Mesenchymal stem cell (in vitro differentiated cells and primary cell): Measurements from ENCODE around the gene ZFAND2A.

Source experiments
- DNase-seq: peaks from one replicate; pipeline ENCODE4 v3.0.0-alpha.2; 2013
- H2AFZ ChIP-seq: one replicate; pipeline ENCODE4 v1.6.1; 2013; ENCODE audit warnings: low read depth, mild to moderate bottlenecking, control low read depth, inconsistent platforms, low read length, moderate library complexity
- H2AK5ac ChIP-seq: 2 replicates; pipeline ENCODE4 v1.6.1; 2013; ENCODE audit warnings: low read length, moderate library complexity, mild to moderate bottlenecking, inconsistent platforms; ENCODE audit not compliant: severe bottlenecking
- H2BK120ac ChIP-seq: one replicate; pipeline ENCODE4 v1.6.1; 2013; ENCODE audit warnings: low read depth, mild to moderate bottlenecking, inconsistent platforms, low read length, moderate library complexity
- H2BK12ac ChIP-seq, 2 experiments: one replicate each; pipeline ENCODE4 v1.6.1; 2013; ENCODE audit warnings: inconsistent platforms in 2 of 2, low read length in 2 of 2, mild to moderate bottlenecking in 2 of 2, moderate library complexity in 2 of 2, control low read depth in 1 of 2
- H2BK15ac ChIP-seq: one replicate; pipeline ENCODE4 v1.6.1; 2013; ENCODE audit warnings: mild to moderate bottlenecking, low read depth, inconsistent platforms; ENCODE audit not compliant: poor library complexity, severe bottlenecking
- H2BK5ac ChIP-seq: 2 replicates; pipeline ENCODE4 v1.6.1; 2013; ENCODE audit warnings: low read depth, mild to moderate bottlenecking, low read length, control low read depth, inconsistent platforms; ENCODE audit not compliant: poor library complexity, severe bottlenecking
- H3K14ac ChIP-seq, 2 experiments: one replicate each; pipeline ENCODE4 v1.6.1; 2013; ENCODE audit warnings: inconsistent platforms in 2 of 2, low read length in 2 of 2, control low read depth in 1 of 2, mild to moderate bottlenecking in 1 of 2, moderate library complexity in 1 of 2
- H3K18ac ChIP-seq, 2 experiments: one replicate each; pipeline ENCODE4 v1.6.1; 2013; ENCODE audit warnings: inconsistent platforms in 2 of 2, low read length in 2 of 2, control low read depth in 1 of 2, low read depth in 1 of 2, mild to moderate bottlenecking in 1 of 2
- H3K23ac ChIP-seq, 2 experiments: one replicate each; pipeline ENCODE4 v1.6.1; 2013; ENCODE audit warnings: inconsistent platforms in 2 of 2, low read length in 2 of 2, mild to moderate bottlenecking in 2 of 2, moderate library complexity in 2 of 2, control low read depth in 1 of 2
- H3K27ac ChIP-seq: 2 replicates; pipeline ENCODE4 v1.5.1; 2013; ENCODE audit warnings: mild to moderate bottlenecking, moderate library complexity, low read length, control low read depth, inconsistent platforms; ENCODE audit not compliant: poor library complexity, severe bottlenecking
- H3K27me3 ChIP-seq, 2 experiments: 2 replicates each; pipeline versions ENCODE4 v1.6.1 to v1.7.0; 2013; ENCODE audit warnings: low read length in 2 of 2, mild to moderate bottlenecking in 2 of 2, moderate library complexity in 2 of 2, control low read depth in 1 of 2, inconsistent platforms in 1 of 2; ENCODE audit not compliant: control insufficient read depth in 1 of 2, insufficient read depth in 1 of 2
- H3K36me3 ChIP-seq, 2 experiments: 2 replicates each; pipeline versions ENCODE4 v1.6.1 to v1.7.0; 2013; ENCODE audit warnings: low read length in 2 of 2, control low read depth in 1 of 2, inconsistent platforms in 1 of 2, low read depth in 1 of 2, mild to moderate bottlenecking in 1 of 2; ENCODE audit not compliant: insufficient read depth in 2 of 2, control insufficient read depth in 1 of 2
- H3K4ac ChIP-seq, 2 experiments: one replicate each; pipeline ENCODE4 v1.6.1; 2013; ENCODE audit warnings: inconsistent platforms in 2 of 2, low read length in 2 of 2, mild to moderate bottlenecking in 2 of 2, moderate library complexity in 2 of 2, control low read depth in 1 of 2, low read depth in 1 of 2
- H3K4me1 ChIP-seq: 2 replicates; pipeline ENCODE4 v1.6.1; 2013; ENCODE audit warnings: low read depth, low read length, control low read depth; ENCODE audit not compliant: control insufficient read depth, insufficient read depth
- H3K4me2 ChIP-seq: 2 replicates; pipeline ENCODE4 v1.6.1; 2013; ENCODE audit warnings: low read length, mild to moderate bottlenecking, inconsistent platforms; ENCODE audit not compliant: poor library complexity, severe bottlenecking
- H3K4me3 ChIP-seq, 2 experiments: 2 replicates each; pipeline versions ENCODE4 v1.5.1 to v1.7.0; 2013; ENCODE audit warnings: low read length in 2 of 2, mild to moderate bottlenecking in 2 of 2, control low read depth in 1 of 2, low read depth in 1 of 2; ENCODE audit not compliant: insufficient read depth in 1 of 2
- H3K79me1 ChIP-seq: replicated peaks from 2 replicates; pipeline ENCODE4 v1.6.1; 2013; ENCODE audit warnings: mild to moderate bottlenecking, control low read depth, low read length, inconsistent platforms; ENCODE audit not compliant: poor library complexity, severe bottlenecking
- H3K9ac ChIP-seq: 2 replicates; pipeline ENCODE4 v1.7.0; 2013; ENCODE audit warnings: mild to moderate bottlenecking, low read length, moderate library complexity
- H3K9me3 ChIP-seq: 2 replicates; pipeline ENCODE4 v1.7.0; 2013; ENCODE audit warnings: mild to moderate bottlenecking, low read length; ENCODE audit not compliant: control insufficient read depth
- H4K8ac ChIP-seq: one replicate; pipeline ENCODE4 v1.6.1; 2013; ENCODE audit warnings: inconsistent platforms, mild to moderate bottlenecking, low read length, moderate library complexity
- H4K91ac ChIP-seq: one replicate; pipeline ENCODE4 v1.6.1; 2013; ENCODE audit warnings: mild to moderate bottlenecking, low read length, inconsistent platforms
- WGBS: methylation state at CpG from one replicate; pipeline ENCODE4 v1.1.7; 2013; ENCODE audit warnings: mixed read lengths; 5-methylcytosine and 5-hydroxymethylcytosine counted together

ZFAND2A gene

GRCh38 chr7:1141651-1142050, 18.3 kb downstream of the ZFAND2A start:
- Histone ChIP-seq H3K27ac (no peak overlapping the region), H4K8ac (no peak overlapping the region), H2BK15ac (no peak overlapping the region), H2AFZ (no peak overlapping the region), H3K27me3 (no peaks in the 10 kb centered on the region), H2AK5ac (no peak overlapping the region), H3K79me1 (peaks cover 12% of the 10 kb centered on the region), H2BK5ac (no peak overlapping the region), H3K4me2 (no peak overlapping the region), H3K9me3 (no peaks in the 10 kb centered on the region), H3K23ac (no peak overlapping the region), H3K4ac (no peak overlapping the region), H3K36me3 (peaks cover 0 to 4% of the 10 kb centered on the region in 2 experiments), H2BK120ac (no peak overlapping the region), H4K91ac (no peak overlapping the region), H2BK12ac (no peak overlapping the region), H3K4me1 (peaks cover 10% of the 10 kb centered on the region), H3K14ac (no peak overlapping the region), H3K18ac (no peak overlapping the region), H3K9ac (peak overlapping the region; percentile 37), H3K4me3 (no peak overlapping the region)
- WGBS, result 93% methylated on average over 6 of the region's 6 CpGs
- no peak for DNase-seq

- Histone ChIP-seq H3K4ac (no peak overlapping the region), H3K14ac (no peak overlapping the region), H4K91ac (no peak overlapping the region), H2AK5ac (no peak overlapping the region), H2AFZ (no peak overlapping the region), H2BK15ac (no peak overlapping the region), H3K4me1 (peaks cover 10% of the 10 kb centered on the region), H3K4me2 (no peak overlapping the region), H3K9me3 (no peaks in the 10 kb centered on the region), H2BK120ac (no peak overlapping the region), H3K9ac (no peak overlapping the region), H3K23ac (no peak overlapping the region), H3K18ac (no peak overlapping the region), H3K79me1 (peaks cover 13% of the 10 kb centered on the region), H3K36me3 (peaks cover 0 to 4% of the 10 kb centered on the region in 2 experiments), H3K27ac (no peak overlapping the region), H4K8ac (no peak overlapping the region), H2BK5ac (no peak overlapping the region), H3K4me3 (no peak overlapping the region), H3K27me3 (no peaks in the 10 kb centered on the region), H2BK12ac (no peak overlapping the region)
- no peak for DNase-seq
- 95% methylated on average over 3 of the region's 4 CpGs for WGBS
Measured at GRCh38 chr7:1140476-1141104, 19.4 kb downstream of the ZFAND2A start.

- DNase-seq, result no peak
- 13% methylated on average over 33 of the region's 51 CpGs for WGBS
- Histone ChIP-seq H3K23ac (peak overlapping the region in 1 of 2 experiments; percentile 83), H3K9me3 (no peaks in the 10 kb centered on the region), H2BK120ac (no peak overlapping the region), H3K18ac (peak overlapping the region in 1 of 2 experiments; percentile 82), H3K9ac (peak overlapping the region; percentile 94), H3K4me1 (peaks cover 10% of the 10 kb centered on the region), H2AFZ (peak overlapping the region; percentile 91), H3K27ac (no peak overlapping the region), H3K36me3 (no peaks in the 10 kb centered on the region), H3K4ac (peak overlapping the region in 1 of 2 experiments; percentile 88), H3K4me2 (peak overlapping the region; percentile 76), H3K27me3 (no peaks in the 10 kb centered on the region), H3K4me3 (peak overlapping the region; percentile 93 to 94), H2AK5ac (no peak overlapping the region), H3K14ac (peak overlapping the region in 1 of 2 experiments; percentile 59), H4K8ac (peak overlapping the region; percentile 63), H4K91ac (no peak overlapping the region), H2BK12ac (no peak overlapping the region), H2BK15ac (peak overlapping the region; percentile 77), H2BK5ac (peak overlapping the region; percentile 80), H3K79me1 (peaks cover 20% of the 10 kb centered on the region)
Measured at GRCh38 chr7:1137517-1138167, 22.4 kb downstream of the ZFAND2A start.

- H2BK5ac ChIP-seq, result no peak overlapping the region
Measured at GRCh38 chr7:1136841-1137516, 23.0 kb downstream of the ZFAND2A start.

More at GRCh38 chr7:1136841-1137516, 23.0 kb downstream of the ZFAND2A start:
- no peak overlapping the region for H3K23ac ChIP-seq
- H3K18ac ChIP-seq, result peak overlapping the region in 1 of 2 experiments; percentile 54
- WGBS, result 36% methylated on average over 9 of the region's 9 CpGs
- H3K9me3 ChIP-seq, result no peaks in the 10 kb centered on the region
- H3K4me3 ChIP-seq, result peak overlapping the region; percentile 93 to 94
- H2BK15ac ChIP-seq, result no peak overlapping the region
- no peak overlapping the region for H3K27ac ChIP-seq
- no peak overlapping the region for H3K14ac ChIP-seq
- DNase-seq, result peak; percentile 20
- peaks cover 10% of the 10 kb centered on the region for H3K4me1 ChIP-seq
- H2AK5ac ChIP-seq, result no peak overlapping the region
- no peak overlapping the region for H2BK120ac ChIP-seq
- H3K79me1 ChIP-seq, result peaks cover 23% of the 10 kb centered on the region
- peak overlapping the region; percentile 76 for H3K4me2 ChIP-seq
- peak overlapping the region; percentile 94 for H3K9ac ChIP-seq
- peak overlapping the region in 1 of 2 experiments; percentile 75 for H3K4ac ChIP-seq
- H4K8ac ChIP-seq, result peak overlapping the region; percentile 61
- no peak overlapping the region for H2BK12ac ChIP-seq
- no peak overlapping the region for H2AFZ ChIP-seq
- H3K36me3 ChIP-seq, result no peaks in the 10 kb centered on the region
- H4K91ac ChIP-seq, result no peak overlapping the region
- no peaks in the 10 kb centered on the region for H3K27me3 ChIP-seq
